Islet precursor cell (in vitro differentiated cells): ENCODE measurements around the gene SSTR4.
"Not testable (repeated sequence)": the region's sequence is repeated elsewhere in the genome, so short reads cannot be mapped to it uniquely, and the experiment has no call there.

Experiments used
- DNase-seq: peaks from one replicate; pipeline ENCODE4 v3.0.0-alpha.2; 2018

Gene SSTR4

GRCh38 chr20:23019403-23019802 lies 15.7 kb upstream of the SSTR4 start:
- peak; percentile 48 for DNase-seq

DNA sequence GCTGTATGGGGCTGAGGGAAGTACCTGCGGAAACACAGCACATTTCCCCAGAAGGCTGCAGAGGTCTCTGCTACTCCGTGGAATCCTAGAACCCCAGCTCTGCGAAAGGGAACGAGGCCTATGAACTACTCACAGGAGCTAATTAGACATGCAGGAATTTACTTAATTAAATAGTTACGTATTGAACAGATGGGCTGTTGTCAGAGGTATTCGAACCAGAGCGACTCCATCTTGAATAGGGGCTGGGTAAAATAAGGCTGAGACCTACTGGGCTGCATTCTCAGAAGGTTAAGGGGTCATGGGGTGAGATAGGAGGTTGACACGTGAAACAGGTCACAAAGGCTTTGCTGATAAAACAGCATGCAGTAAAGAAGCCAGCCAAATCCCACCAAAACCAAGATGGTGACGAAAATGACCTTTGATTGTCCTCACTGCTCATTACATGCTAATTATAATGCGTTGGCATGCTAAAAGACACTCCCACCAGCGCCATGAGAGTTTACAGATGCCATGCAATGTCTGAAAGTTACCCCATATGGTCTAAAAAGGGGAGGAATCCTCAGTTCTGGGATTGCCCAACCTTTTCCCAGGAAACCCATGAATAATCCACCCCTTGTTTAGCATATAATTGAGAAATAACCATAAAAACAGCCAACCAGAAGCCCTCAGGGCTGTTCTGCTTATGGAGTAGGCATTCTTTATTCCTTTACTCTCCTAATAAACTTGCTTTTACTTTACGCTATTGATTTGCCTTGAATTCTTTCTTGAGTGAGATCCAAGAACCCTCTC lies 14.7 kb upstream of the SSTR4 start:
- DNase-seq, result no peak

DNA sequence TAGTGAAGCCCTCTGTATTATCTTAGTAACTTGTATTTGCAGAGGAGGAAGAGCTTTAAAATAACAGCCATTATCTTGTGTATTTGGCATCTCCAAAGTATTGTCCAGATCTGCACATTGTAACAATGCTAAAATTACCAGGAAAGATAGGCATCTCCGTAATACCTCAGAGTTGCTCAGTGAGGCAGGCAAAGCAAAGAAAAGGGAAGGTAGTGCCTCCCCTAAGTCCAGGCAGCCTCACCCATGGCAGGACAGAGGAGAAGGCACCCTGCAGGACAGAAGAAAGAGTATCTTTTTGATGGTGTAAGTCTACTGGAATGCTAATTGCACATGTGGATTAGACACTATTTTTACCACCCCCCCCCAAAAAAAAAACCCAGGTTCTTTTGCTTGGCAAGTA lies 13.6 kb upstream of the SSTR4 start:
- no peak for DNase-seq

- DNase-seq, result no peak
These were observed 13.2 kb upstream of the SSTR4 start for GRCh38 chr20:23021951-23022350.

- no peak for DNase-seq
These were observed 12.3 kb upstream of the SSTR4 start for GRCh38 chr20:23022849-23023248.

GRCh38 chr20:23023621-23024177 lies 11.4 kb upstream of the SSTR4 start:
- DNase-seq, result no peak

GRCh38 chr20:23024701-23025100 lies 10.4 kb upstream of the SSTR4 start:
- DNase-seq, result no peak

DNA sequence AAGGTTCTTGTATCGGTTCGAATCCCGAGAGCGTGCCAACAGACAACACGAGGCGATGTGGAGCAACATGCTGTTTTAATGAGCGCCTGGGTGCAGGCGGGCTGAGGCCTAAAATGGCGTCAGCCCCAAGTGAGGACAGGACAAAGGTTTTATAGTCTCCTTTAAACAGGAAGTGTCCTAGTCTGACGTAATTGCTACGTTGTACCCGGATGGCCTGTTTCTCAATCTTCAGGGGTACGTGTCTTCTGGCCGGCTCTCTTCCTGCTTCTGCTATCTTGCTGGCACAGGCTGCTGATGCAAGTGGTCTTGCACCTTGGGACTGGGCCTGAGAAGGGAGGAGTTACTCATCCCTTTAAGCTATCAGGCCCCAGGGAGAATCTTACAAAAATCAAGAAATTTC lies 9.6 kb upstream of the SSTR4 start:
- DNase-seq, result not testable (repeated sequence)

DNA sequence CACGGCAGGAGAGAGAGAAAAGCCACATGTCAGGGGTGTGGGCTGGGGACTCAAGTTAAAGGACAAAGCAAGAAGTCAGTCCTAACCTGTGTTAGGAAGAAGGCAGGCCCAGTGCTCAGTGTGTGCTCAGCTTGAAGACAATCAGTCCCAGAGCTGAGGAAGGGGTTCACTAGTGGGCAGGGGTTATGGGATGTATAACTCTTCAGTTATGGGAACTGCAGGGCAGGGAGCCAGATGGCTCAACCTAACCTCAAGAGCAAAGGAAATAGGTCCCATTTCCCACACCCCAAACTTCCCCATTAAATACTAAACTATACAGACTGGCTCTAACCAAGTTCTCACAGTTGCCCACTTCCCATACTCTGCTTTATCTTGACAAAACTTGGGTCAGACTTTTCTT lies 7.4 kb upstream of the SSTR4 start:
- no peak for DNase-seq

- DNase-seq, result no peak
These were observed 6.7 kb upstream of the SSTR4 start for GRCh38 chr20:23028392-23028791.

GRCh38 chr20:23029324-23029723 lies 5.8 kb upstream of the SSTR4 start:
- DNase-seq, result no peak

DNA sequence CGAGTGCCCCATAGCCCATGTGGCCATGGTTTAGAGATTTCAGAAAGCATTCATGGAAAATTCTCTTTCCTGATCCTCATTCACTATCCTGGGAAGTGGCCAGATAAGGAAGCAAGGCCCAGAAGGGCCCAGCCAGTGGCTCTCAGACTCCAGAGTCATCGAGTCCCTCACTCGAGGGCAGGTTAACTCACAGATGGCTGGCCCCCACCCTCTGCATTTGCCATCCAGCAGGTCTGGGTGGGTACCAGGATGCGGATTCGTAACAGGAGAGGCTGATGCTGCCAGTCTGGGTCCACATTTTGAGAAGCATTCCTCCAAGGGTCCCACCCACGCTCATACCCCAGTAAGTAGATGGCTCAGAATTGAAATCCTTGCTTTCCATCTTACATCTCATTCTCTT lies 3.8 kb upstream of the SSTR4 start:
- DNase-seq, result peak; percentile 21

- DNase-seq, result peak; percentile 42
These were observed 2.9 kb upstream of the SSTR4 start for GRCh38 chr20:23032056-23032749.

DNA sequence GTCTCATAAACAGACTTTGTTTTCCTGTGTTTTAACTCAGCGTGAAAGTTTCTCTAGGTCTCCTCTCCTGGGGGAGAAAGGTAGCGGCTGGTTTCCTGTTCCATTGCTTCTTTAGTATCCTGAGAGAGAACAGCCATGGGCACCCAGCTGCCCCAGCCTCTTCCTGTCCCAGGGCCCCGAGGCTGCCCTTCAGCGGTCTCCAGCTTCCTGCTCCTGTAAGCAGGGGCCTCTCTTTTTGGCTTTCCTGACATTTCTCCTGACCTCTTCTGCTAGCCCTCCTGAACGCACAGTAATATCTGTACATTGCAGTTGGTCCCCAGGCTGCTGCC lies 2.4 kb upstream of the SSTR4 start:
- no peak for DNase-seq

- DNase-seq, result peak; percentile 38
These were observed 1.2 kb upstream of the SSTR4 start for GRCh38 chr20:23033918-23034317.

GRCh38 chr20:23035731-23036130 lies 619 bp downstream of the SSTR4 start:
- peak; percentile 37 for DNase-seq

DNA sequence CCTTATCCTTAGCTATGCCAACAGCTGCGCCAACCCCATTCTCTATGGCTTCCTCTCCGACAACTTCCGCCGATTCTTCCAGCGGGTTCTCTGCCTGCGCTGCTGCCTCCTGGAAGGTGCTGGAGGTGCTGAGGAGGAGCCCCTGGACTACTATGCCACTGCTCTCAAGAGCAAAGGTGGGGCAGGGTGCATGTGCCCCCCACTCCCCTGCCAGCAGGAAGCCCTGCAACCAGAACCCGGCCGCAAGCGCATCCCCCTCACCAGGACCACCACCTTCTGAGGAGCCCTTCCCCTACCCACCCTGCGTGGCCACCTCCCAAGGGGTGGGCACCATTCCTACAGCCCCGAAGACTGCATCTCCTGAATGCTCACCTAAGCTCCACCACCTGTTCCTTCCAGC lies 1.3 kb downstream of the SSTR4 start:
- DNase-seq, result peak; percentile 37

DNA sequence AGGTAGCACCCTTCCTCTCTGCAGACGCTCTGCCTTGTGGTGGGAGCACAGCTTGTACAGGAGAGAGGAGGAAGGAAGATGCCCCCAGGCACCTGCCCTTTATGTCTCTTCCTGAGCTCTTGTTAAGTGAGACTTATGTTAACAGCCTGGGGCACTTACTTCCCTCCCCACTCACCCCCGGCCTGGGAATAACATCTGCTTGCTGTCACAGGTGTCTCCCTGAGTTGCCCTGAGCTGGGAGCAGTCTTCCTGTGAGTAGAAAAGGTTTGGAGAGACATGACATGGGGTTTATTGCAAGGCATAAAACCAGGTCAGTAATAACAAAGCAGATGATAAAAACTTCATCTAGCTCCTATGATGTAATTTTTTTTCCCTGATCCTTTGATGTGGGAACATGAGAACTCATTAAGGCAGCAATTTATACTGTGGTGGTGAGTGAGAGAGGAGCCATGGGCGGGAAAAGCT lies 1.9 kb downstream of the SSTR4 start:
- peak; percentile 72 for DNase-seq

- peak; percentile 44 for DNase-seq
These were observed 4.2 kb downstream of the SSTR4 start for GRCh38 chr20:23039136-23039875.

GRCh38 chr20:23039885-23040508 lies 4.9 kb downstream of the SSTR4 start:
- peak; percentile 33 for DNase-seq

GRCh38 chr20:23042270-23042669 lies 7.2 kb downstream of the SSTR4 start:
- DNase-seq, result no peak

GRCh38 chr20:23043376-23043775 lies 8.3 kb downstream of the SSTR4 start:
- no peak for DNase-seq

DNA sequence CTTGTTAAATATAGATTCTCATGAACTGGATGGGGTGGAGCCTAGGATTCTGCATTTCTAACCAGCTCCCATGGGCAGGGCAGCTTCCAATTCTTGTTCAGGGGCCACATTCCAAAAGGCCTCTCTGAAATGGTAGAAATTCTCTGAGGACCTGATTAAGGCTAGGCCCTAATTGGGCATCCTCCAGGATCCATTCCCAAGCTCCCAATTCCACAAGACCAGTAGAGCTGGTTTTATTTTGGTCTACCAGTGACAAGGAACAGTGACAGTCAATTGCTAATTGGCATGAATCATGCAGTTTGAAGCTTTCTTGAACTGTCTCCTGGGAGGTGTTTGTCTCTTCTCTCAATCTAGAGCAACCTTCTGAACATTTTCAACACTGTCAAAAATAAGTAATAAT lies 11.3 kb downstream of the SSTR4 start:
- DNase-seq, result peak; percentile 80
